Fibroblast of skin of right biceps (primary cell): Measurements from ENCODE around the gene RS1.

Source experiments
- DNase-seq: peaks from one replicate; pipeline ENCODE4 v3.0.0-alpha.2; 2013

The RS1 gene

DNA sequence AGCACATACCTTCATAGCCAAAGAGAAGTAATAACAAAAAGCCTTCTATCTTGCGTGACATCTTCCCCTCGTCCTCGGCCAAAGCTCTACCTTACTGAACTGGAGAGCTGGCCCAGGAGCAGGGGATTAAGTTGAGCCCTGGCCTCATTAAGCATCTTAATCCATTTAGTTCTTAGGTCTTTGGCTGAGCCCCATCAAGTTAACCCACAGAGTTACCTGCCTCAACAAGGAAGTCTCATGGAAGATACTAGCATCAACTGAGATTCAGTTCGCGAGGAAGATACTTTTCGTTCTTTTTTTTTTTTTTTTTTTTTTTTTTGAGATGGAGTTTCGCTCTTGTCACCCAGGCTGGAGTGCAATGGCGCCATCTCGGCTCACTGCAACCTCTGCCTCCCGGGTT is at the start of gene RS1:
Gene RS1 (minus strand): TSS at position 101 of the 400 bp plus-strand sequence. CDS start 40 bp downstream, at position 61.
- no peak for DNase-seq

DNA sequence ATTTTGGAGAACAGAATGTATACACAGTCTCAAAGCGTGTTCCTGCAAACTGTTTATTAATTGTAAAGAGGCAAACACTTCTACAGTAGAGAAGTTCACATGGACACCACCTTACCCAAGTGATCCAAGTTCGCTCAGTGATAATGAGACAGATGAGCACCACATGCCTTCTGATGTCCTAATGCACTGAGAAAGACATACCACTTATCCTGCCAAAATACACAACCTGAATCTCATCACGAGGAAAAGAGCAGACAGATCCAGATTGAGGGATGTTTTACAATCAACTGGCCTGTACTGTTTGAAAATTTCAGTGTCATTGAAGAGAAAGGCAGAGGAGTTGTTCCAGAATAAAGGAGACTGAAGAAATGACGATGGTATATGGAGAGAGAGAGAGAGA is 47.9 kb upstream of the RS1 start:
- no peak for DNase-seq

DNA sequence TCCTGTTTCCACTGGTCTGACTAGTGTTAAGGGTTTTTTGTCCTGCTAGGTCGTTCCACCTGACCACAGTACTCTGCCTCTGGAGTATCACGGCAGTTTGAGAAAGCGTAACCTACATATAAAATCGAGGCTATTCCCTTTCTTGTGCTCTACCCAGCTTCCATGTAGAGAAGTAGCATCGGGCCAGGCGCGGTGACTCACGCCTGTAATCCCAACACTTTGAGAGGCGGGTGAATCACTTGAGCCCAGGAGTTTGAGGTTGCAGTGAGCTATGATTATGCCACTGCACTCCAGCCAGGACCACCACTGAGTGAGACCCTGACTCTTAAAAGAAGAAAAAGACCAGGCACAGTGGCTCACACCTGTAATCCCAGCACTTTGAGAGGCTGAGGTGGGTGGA is 43.0 kb upstream of the RS1 start:
- DNase-seq, result no peak

- no peak for DNase-seq
Observed at GRCh38 chrX:18709833-18710232, 37.9 kb upstream of the RS1 start.

GRCh38 chrX:18707426-18708049 is 35.6 kb upstream of the RS1 start, which contains the start of gene PPEF1:
PPEF1 (plus strand) TSS chrX:18707645; CDS start chrX:18707781, 136 bp downstream.
- DNase-seq, result peak; percentile 1

DNA sequence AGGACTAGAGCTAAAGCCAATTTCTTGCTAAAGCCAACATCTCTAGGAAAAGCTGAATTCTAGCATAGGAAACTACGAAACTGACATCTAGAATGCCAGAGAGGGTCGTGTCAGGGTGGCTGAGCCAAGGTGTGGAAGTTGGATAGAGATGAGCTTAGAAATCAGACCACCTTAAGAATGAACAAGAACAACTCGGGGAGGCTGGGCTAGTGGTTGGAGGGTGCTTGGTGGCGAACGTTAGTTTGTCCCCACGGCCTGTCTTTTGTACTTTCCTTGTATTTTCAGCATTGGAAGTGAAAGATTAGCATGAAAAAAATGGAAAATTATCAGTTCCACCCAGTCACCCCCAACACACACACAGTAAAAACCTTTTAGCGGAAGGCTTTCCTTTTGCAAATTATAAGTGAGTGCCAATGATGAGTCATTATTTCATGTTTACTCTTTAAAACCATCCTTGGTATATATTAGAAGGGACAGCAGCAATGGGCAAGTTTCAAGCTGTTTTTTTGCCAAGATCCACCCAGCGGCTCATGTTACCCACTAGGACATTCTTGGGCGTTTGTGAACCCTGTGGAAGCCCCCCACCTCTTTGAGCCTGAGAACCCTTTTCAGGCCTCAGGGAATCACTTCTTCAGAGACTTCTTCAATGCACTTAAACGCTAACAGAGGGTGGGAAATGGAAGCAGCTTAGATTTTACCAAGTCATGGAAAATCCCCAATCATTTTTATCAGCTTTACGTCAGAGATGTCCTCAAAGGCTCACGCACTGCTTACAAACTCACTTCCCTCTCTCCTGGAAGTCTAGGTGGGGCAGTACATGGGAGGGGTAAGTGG is 30.7 kb upstream of the RS1 start:
- peak; percentile 5 for DNase-seq

DNA sequence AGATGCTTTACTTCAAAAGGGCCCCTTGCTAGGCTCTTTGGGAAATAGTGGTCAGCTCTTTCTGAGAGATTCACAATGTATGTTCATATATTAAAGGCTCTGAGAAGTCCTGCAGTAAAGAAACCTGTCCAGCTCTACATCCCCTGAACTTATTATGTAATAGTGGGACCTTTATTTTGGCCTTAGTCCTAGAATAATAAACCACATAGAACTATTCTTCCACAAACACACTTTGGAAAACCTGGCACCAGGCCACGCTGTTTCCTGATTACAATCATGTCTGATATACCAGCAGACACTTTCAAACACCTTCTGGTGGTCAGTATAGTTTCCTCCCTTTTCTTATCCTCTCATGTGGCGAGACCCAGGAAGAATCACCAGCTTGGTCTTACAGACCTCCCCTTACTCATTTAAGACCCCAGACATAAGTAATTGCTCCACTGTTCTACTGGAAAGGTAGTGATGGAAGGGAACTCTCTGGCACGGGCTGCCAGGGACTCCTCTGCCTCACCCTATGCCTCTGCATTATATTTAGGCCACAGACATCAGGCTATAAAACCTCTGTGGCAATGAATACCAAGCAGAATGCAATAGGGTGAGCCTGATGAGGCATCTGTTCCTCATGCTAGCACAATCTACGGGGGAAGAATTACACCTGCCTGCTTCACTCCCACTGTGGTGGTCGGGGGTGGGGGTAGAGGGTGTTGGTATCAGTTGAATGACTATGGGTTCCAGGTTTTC is 29.9 kb upstream of the RS1 start:
- peak; percentile 5 for DNase-seq

DNA sequence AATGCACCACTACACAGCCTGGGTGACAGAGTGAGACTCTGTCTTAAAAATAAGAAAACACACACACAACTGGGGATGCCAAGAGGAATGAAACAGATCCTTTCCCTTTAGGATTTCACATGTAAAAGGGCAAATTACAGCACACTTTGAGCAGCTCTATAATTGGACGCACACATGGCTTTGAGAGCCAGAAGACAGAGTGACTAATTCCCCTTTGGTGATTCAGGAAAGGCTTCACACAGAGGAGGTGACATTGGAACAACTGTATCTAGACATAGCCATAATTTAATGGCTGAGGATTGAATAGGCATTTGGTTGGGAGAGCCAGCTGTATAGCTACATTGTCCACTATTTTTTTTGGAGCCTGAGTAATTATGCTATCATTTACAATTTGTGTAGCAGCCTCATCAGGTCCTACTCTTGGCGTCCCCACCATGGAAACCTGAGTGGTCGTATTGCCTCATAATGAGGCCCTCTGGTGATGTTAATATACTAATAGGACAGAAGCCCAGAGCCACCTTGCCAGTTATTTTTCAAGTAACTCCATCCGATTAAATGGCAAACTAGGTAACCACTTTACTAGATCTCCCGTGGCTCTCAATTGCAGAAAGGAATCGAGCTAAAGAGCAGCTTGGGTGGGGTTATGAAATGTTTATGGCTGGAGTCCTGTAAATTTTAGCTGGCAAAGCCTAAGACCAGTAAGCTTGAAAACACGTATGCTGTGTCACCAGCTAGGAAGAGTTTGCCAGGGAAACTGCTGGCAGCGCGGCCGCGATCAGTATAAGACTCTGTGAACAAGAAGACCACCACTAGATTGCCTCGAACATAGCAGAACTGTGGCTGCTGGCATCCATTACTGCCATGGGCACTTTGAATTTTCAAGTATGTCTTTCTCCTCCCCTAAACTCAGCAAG is 27.1 kb upstream of the RS1 start:
- no peak for DNase-seq

- DNase-seq, result no peak
Observed at GRCh38 chrX:18696653-18697052, 24.7 kb upstream of the RS1 start.

DNA sequence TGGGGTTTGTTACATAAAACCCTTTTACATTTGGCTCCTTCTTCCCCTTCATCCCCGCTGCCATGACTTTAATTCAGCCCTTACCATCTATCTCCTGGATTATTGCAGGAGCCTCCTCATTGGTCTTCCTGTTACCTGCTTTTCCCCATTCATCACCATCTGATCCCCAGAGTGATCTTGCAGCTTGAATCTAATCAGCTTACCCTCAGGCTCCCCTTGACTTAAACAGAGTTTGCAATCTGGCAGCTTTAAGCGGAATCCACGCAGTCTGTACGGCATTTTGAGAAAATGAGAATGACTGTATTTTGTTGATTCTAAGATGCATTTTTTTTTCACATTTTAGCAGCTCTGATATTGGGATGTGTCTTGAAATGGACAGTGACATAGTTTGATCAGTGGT is 20.6 kb upstream of the RS1 start:
- no peak for DNase-seq

- no peak for DNase-seq
Observed at GRCh38 chrX:18691431-18691830, 19.5 kb upstream of the RS1 start.

DNA sequence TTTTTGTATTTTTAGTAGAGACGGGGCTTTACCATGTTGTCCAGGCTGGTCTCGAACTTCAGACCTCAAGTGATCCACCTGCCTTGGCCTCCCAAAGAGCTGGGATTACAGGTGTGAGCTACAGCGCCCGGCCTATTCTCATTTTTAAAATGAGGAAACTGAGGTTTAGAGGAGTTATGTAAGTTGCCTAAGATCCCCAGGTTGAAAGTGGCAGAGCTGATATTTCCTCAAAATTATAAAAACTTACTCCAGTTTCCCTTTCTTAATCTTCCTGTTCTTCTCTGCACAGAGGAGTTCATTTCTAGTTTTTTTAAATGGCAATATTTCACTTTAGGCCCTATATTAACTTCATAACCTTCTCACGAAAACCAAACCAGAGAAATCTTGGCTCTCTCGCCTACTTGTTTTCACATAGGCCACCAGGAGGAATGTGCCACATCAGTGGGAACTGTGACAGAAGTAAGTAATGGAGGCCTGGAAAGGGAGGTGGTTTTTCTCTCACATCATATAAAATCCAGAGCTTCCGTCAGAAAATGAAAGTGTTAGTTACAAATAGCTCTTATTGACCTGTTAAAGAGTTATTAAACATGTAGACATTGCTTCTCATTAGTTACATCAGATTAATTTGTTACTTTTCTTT is 16.1 kb upstream of the RS1 start:
- DNase-seq, result no peak

DNA sequence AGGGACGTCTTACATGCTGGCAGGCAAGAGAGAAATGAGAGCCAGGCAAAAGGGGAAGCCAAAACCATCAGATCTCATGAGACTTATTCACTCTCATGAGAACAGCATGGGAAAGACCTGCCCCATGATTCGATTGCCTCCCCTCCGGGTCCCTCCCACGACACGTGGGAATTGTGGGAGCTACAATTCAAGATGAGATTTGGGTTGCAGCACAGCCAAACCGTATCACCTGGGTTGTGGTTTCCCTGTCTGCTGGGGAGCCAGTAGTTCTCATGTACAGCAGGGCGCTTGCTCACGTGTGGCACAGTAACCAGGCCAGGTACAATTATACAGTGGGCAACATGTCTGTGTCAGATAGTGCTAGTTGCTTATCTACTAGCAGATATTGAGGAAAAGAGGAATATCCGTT is 11.1 kb upstream of the RS1 start:
- DNase-seq, result no peak

DNA sequence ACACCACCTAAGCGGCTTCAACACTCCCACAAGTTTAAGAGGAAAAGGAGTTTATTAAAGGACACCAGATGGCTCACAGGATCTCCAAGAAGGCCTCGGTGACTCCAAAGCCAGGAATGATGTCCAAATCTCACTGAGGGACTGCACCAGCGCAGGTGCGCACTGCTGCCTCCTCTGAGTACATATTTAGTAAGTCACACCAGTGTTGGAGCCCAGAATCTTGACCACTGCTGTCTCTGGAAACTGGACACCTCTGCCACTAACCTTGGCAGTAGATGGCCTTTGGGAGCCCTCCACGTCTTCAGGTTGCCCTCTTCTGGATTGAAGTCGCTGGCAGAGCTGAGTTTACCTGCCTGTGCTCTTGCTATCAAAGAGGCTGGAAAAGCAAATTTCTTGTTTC is 10.1 kb upstream of the RS1 start:
- no peak for DNase-seq

DNA sequence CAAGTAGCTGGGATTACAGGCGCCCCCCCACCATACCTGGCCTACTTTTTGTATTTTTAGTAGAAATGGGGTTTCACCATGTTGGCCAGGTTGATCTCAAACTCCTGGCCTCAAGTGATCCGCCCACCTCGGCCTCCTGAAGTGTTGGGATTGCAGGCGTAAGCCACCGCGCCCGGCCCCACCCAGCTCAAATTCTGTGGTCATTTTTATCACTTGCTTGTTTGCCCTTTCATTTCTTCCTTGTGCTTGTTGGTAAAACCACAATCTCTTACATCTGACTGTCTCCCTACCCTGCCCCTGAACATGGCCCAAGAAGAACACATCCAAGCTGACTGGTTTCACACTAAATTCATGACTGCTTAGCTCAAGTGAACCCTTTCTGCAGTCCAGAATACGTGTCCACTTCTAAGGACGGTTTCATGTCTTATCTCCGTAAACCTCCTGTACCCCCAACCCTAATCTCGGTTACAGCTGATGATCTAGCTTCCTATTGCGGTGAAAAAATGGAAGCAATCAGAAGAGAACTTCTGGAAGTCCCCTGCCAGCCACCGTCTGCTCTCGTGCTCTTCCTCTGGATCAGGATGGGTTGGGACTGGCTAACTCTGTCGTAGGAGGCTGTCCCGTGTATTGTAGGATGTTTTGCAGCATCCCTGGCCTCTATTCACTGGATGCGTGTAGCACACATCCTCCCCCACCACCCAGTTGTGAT is 5.4 kb upstream of the RS1 start:
- DNase-seq, result no peak

DNA sequence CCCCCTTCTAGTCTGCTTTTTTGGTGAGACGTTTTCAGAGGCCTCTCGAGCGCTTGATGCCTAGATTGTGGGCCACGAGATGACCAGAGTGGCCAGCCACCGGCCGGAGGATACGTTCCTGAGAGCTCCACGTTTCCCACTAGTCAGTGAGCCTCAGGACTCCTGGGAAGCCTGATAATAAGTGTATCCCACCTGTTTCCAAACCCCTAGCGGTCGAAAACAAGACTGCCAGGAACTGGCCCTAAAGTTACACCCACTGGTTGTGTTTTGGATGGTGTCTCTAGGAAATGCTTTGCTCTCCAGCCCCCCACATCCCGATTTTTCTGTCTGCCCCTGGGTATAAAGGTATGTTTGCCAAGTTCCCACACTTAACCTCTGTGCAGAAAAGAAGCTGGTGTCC is 4.6 kb upstream of the RS1 start:
- peak; percentile 16 for DNase-seq

DNA sequence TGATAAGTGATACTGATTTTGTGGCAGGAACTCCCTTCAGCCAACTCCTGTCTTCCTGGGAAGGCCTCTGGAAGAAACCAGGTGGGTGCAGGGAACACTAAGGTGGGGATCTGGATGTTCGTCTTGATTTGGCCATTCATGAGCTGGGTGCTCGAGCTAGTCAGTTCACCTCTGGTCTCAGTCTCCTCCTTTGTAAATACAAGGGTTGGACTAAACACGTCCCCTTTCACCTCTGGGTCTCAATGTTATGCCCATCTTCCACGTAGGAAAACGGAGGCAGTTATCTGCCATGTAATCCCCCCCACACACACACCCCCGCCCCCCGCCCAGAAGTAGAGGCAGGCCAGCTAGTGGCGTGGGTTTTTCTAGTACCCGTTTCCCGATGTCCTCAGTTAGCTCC is 4.1 kb upstream of the RS1 start:
- no peak for DNase-seq

DNA sequence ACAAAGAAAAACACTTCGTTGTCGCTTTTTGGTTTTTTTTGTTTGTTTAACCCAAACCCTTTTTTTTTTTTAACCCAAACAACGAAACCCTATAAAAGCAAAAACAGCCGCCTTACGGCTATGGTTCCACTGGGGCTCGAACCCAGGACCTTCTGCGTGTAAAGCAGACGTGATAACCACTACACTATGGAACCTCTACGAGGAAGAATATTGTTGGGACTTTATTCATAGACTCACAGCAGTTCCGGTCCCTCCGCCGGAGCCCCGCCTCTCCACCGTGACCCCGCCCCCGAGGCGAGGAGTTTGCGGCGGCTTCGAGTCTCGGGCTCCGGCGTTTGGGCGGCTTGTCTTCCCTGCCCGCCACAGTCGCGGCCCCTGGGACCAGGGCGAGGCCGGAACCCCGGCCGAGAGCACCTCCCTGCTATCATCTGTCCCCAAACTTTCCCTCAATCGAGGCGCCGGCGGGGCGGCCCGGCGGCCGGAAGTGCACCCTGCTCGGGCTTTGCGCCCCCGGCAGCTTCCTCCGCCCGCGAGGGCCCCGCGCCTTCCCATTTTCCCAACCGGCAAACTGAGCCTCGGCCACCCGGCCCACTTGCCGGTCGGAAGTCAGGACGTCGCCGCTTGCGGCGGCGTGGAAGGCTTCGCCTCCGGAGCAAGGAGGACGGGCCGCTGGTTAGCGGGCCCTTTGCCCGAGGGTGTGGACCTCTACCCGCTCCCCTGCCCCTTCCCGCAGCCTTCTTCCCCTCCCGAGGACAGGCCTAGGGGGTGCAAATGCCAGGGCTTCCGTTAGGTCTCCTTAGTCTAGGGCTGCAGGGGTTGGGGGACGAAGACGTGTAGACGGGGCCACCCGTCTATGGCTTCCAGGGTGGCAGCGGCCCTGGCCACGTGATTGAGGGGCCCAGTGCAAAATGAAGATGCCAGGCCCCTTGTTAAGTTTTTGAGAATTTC is 3.2 kb upstream of the RS1 start:
- peak; percentile 66 for DNase-seq

- DNase-seq, result no peak
Observed at GRCh38 chrX:18674417-18674787, 2.5 kb upstream of the RS1 start.
